SW480 (cell line): ENCODE measurements around the gene DIDO1.

Source experiments
- DNase-seq: peaks from one replicate; pipeline ENCODE4 v3.0.0-alpha.2; 2016; ENCODE audit warnings: low spot score

DIDO1 gene

GRCh38 chr20:62894261-62894660, 32.0 kb downstream of the DIDO1 start:
- DNase-seq: no peak

- no peak for DNase-seq
Measured at GRCh38 chr20:62893700-62894099, 32.6 kb downstream of the DIDO1 start.

- no peak for DNase-seq
Measured at GRCh38 chr20:62892348-62893304, 33.7 kb downstream of the DIDO1 start.

GRCh38 chr20:62891111-62891510, 35.2 kb downstream of the DIDO1 start:
- DNase-seq: no peak

DNA sequence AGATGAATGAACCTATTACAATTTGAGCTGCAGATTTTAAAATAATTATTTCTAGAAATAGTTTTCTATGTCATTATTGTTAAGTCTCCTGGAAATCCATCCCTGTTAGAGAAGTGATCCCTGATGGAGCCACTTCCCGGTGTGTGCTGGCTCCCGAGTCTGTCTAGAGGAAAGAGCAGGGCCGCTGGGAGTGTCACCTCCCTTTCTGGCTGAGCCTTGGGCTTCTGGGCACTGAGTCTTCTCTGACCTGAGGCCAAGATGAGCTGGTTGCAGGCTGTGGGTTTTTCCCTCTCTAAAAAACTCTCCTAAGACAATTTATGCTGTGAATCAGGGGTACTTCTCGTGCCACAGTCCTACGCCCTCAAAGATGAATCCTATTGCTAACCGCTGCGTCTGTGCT, 35.9 kb downstream of the DIDO1 start:
- no peak for DNase-seq

GRCh38 chr20:62889871-62890270, 36.4 kb downstream of the DIDO1 start:
- DNase-seq: no peak

GRCh38 chr20:62889411-62889810, 36.9 kb downstream of the DIDO1 start:
- no peak for DNase-seq

- DNase-seq: no peak
Measured at GRCh38 chr20:62888910-62889309, 37.4 kb downstream of the DIDO1 start.

DNA sequence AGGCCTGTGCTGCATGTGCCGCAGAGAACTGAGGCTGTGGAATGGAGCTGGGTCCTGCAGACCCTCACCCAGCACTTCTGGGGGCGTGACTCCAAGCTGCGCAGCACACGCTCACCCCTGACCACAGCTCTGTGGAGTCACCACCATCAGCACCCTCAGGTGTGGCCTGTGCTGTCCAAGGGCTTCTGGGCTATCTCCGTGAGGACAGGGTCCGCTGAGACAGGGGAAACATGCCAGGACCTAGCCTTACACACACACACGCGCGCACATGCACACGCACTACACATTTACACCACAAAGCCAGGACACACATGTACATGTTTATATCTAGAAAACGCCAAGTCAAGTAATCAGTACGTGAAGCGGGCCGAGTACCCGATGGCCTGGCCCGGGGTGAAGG, 37.9 kb downstream of the DIDO1 start:
- no peak for DNase-seq

GRCh38 chr20:62887860-62888239, 38.5 kb downstream of the DIDO1 start:
- DNase-seq: no peak

DNA sequence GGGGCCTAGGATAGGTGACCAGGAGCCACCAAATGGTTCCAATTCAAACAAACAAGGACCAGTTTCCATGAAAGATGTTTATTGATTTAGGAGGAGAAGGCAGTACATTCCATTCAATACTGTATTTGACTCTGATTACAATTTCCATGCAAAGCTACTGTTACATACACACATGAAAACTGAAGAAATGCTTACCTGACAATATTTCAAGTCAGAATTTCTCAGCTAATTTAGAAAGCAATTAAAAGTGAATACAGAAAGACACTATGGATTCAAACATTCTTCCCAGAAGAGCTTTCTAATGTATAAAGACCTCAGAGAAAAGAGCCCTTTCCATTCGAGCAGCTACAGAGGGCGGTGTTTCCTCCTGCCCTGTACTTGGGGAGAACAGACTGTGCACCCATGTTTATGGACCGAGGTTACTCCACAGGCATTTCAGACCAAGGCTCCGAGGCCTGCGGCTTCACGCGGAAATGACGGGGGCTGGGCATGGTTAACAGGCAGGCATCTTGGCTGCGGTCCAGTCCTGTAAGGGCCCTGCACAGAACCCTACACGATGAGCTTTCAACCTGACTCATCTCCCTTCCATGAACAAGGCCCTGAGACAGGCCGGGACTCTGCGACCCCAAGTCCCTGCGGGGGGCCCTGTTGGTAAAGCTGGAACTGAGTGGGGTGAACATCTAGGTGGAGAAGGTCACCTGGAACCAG, 39.0 kb downstream of the DIDO1 start:
- peak; percentile 91 for DNase-seq

DNA sequence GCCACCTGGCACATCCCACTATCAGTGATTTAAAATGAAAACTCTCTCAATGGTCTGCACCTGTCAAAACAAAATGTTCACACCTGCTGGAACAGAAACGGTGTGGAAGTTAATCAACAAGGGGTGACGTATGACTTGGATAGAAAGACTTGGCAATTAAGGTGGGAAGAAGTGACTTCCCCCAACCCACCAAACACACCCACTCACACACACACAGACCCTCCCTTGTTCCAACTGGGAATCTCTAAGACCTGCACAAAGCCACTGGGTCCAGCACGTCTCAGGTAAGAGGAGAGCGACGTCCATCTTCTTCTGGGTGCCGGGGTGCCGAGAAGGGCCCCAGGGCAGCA, 39.6 kb downstream of the DIDO1 start:
- DNase-seq: no peak

- no peak for DNase-seq
Measured at GRCh38 chr20:62885896-62886708, 40.2 kb downstream of the DIDO1 start.

DNA sequence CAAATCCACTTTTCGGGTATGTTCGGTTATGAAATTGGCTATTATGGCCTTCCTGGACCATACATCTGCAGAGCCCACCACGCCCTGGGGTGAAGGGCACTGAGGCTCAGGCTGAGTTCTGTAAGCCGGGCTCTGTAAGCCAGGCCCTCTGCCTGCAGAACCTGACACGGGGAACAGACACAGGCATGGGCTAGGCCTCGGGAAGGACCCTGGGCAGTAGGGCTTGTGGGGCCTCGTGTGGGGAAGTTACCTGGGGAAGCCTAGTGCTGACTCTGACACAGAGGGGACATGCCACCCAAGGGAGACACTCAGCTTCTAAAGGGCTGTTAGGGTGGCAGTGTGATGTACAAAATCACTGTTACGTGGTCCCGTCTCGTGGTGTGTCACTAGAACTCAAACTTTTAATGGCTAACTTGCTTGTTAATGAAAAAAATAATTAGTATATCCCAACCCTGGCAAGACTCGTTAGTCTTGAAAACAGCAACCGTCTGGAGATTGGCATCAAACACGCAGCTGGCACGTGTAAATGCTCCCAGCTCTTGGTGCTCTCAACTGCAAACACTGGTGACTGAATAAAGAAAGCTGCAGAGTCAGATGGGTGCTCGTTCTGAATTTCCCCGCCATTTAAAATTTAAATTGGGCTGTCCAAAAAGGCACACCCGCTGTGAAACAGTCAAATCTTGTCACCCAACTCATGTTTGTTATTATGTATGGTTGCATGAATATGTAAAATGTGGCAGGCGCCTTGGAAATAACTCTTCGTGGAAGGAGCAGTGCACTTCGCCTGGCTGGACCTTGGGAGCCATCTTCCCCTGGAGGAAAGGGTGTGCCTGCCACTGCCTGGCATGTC, 41.0 kb downstream of the DIDO1 start:
- no peak for DNase-seq

- DNase-seq: no peak
Measured at GRCh38 chr20:62884556-62884955, 41.7 kb downstream of the DIDO1 start.

DNA sequence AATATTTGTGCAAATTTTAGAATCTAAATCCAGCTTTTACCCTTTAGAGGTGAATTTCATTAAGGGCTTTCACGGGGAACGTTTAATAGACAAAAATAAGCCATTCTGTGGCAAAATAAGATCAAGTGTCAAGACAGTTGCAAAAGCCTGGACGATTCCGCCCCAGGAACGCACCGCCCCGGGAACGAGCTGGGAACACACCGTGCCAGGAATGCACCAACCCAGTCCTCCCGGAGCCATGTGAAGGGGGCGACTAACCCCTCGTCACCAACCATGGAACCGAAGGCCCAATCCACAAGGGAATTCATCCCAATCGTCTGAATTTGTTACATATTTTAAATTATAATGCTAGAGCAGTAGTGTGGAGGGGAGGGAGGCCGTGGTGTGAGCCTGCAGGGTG, 43.9 kb downstream of the DIDO1 start:
- DNase-seq: no peak

DNA sequence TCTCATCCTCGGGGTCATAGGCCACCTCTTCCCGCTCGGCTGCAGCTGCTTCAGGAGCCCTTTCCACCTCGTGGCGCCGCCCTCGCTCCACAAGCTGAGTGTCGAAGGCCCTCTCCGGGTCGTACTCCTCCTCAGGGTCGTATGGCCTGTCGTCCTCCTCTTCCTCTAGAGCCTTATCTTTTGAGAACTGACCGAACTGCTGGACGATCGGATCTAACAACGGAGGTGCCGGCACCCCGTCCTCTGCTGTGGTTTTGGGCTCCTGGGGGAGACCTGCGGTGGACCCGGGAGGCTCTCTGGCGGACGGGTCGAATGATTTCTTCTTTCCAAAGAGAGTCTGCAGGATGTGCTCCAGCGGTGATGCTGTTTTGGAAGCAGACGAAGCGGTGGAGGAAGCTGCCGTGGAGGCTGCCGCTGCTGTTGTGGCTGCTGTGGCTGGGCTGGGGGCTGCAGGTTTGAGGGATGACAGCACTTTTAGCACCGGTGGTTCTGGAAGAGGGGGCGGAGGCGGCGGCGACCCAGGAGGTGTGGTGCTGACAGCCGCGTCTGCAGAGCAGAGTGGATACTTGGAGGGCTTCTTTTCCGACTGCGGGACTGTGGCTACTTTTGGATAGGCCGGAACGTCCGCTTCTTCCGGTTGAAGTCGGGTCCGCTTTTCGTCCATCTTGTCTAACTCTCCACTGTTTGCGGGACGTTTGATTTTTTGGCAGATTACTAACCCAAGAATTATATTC, 44.5 kb downstream of the DIDO1 start:
- DNase-seq: no peak

GRCh38 chr20:62880935-62881661, 45.2 kb downstream of the DIDO1 start:
- no peak for DNase-seq

GRCh38 chr20:62880147-62880934, 46.0 kb downstream of the DIDO1 start:
- no peak for DNase-seq
